SIG-M5 treated with dmso at 0.1 percent for 504 hours (cell line): ENCODE results near the gene SNX15.
A peak's percentile ranks its signal among the peaks of the same experiment; 100 is the strongest.

ENCODE experiments used
- DNase-seq: peaks from one replicate; lab custom pipeline; 2025; ENCODE audit not compliant: unreplicated experiment; lab: John Stamatoyannopoulos, UW

The SNX15 gene

GRCh38 chr11:65055538-65055937, 28.3 kb downstream of the SNX15 start:
- no peak for DNase-seq

- DNase-seq, result no peak
Measured at GRCh38 chr11:65056999-65057398, 29.8 kb downstream of the SNX15 start.

- no peak for DNase-seq
Measured at GRCh38 chr11:65057526-65057925, 30.3 kb downstream of the SNX15 start.

GRCh38 chr11:65058012-65058411, 30.8 kb downstream of the SNX15 start:
- no peak for DNase-seq

GRCh38 chr11:65058419-65059054, 31.3 kb downstream of the SNX15 start, which contains the start of gene NAALADL1:
Gene NAALADL1, minus strand, starts transcription at chr11:65058553. Its CDS starts 32 bp downstream, at chr11:65058521.
- no peak for DNase-seq

GRCh38 chr11:65059523-65059922, 32.3 kb downstream of the SNX15 start:
- no peak for DNase-seq

GRCh38 chr11:65059959-65060824, 33.0 kb downstream of the SNX15 start:
- DNase-seq, result no peak

- no peak for DNase-seq
Measured at GRCh38 chr11:65060913-65061408, 33.7 kb downstream of the SNX15 start.

- DNase-seq, result no peak
Measured at GRCh38 chr11:65063532-65063931, 36.3 kb downstream of the SNX15 start.

- no peak for DNase-seq
Measured at GRCh38 chr11:65064847-65065240, 37.6 kb downstream of the SNX15 start.

- DNase-seq, result no peak
Measured at GRCh38 chr11:65065851-65066250, 38.6 kb downstream of the SNX15 start.

GRCh38 chr11:65066315-65066714, 39.1 kb downstream of the SNX15 start:
- DNase-seq, result no peak

- no peak for DNase-seq
Measured at GRCh38 chr11:65066805-65067291, 39.6 kb downstream of the SNX15 start.

GRCh38 chr11:65067446-65067845, 40.2 kb downstream of the SNX15 start:
- DNase-seq, result no peak

- DNase-seq, result peak; percentile 51
Measured at GRCh38 chr11:65069217-65069616, 42.0 kb downstream of the SNX15 start.

GRCh38 chr11:65071907-65072630, 44.8 kb downstream of the SNX15 start:
- no peak for DNase-seq

GRCh38 chr11:65072631-65072966, 45.4 kb downstream of the SNX15 start:
- DNase-seq, result no peak

- no peak for DNase-seq
Measured at GRCh38 chr11:65077451-65077850, 50.2 kb downstream of the SNX15 start.

GRCh38 chr11:65078151-65078550, 50.9 kb downstream of the SNX15 start:
- peak; percentile 12 for DNase-seq

GRCh38 chr11:65078786-65079342, 51.6 kb downstream of the SNX15 start:
- DNase-seq, result no peak
